ENCODE results near the gene ACAP2. TPM values are rescaled to one million over a fixed set of nuclear protein-coding genes. Genes with fewer than 3 reads are reported as not detected.

Gene ACAP2
- total RNA-seq, 4 donors from 2014 or later: 53.5 to 69.8 (median 62.5) TPM

GRCh38 chr3:195411836-195412235, 31.0 kb downstream of the ACAP2 start:
- H3K27me3 ChIP-seq: no peaks in the 10 kb centered on the region
- no peak for DNase-seq (ENCODE audit: low spot score in 2 of 2)
- no peak for TF ChIP-seq EP300 (IDR thresholded peaks at IDR 0.05)
- no peak for TF ChIP-seq CTCF (IDR thresholded peaks at IDR 0.05)
- TF ChIP-seq POLR2A (IDR thresholded peaks at IDR 0.05): no peak
- H3K9me3 ChIP-seq: no peaks in the 10 kb centered on the region
- H3K27ac ChIP-seq: no peak overlapping the region
- peaks cover 0 to 6% (median 2%) of the 10 kb centered on the region in 4 donors for H3K4me1 ChIP-seq
- H3K36me3 ChIP-seq: peaks cover 0 to 9% (median 0%) of the 10 kb centered on the region in 3 donors
- no peak overlapping the region for H3K4me3 ChIP-seq

GRCh38 chr3:195410546-195410945, 32.3 kb downstream of the ACAP2 start:
- Histone ChIP-seq H3K4me1 (peaks cover 0 to 6% (median 2%) of the 10 kb centered on the region in 4 donors), H3K27me3 (no peaks in the 10 kb centered on the region), H3K4me3 (no peak overlapping the region), H3K36me3 (peaks cover 0 to 9% (median 0%) of the 10 kb centered on the region in 3 donors), H3K27ac (no peak overlapping the region), H3K9me3 (no peaks in the 10 kb centered on the region)
- TF ChIP-seq CTCF (IDR thresholded peaks at IDR 0.05) (no peak), EP300 (IDR thresholded peaks at IDR 0.05) (no peak), POLR2A (IDR thresholded peaks at IDR 0.05) (no peak)
- WGBS, 2 donors: 93 to 95% methylated on average over 4 of the region's 4 CpGs
- no peak for DNase-seq (ENCODE audit: low spot score in 2 of 2)

GRCh38 chr3:195407531-195408409, 35.0 kb downstream of the ACAP2 start:
- Histone ChIP-seq H3K27me3 (no peaks in the 10 kb centered on the region), H3K36me3 (peaks cover 0 to 9% (median 0%) of the 10 kb centered on the region in 3 donors), H3K9me3 (no peaks in the 10 kb centered on the region), H3K4me3 (no peak overlapping the region), H3K4me1 (peaks cover 0 to 11% (median 3%) of the 10 kb centered on the region in 4 donors), H3K27ac (no peak overlapping the region)
- TF ChIP-seq POLR2A (IDR thresholded peaks at IDR 0.05): no peak
- no peak for TF ChIP-seq EP300 (IDR thresholded peaks at IDR 0.05)
- no peak for TF ChIP-seq CTCF (IDR thresholded peaks at IDR 0.05)
- 87 to 95% methylated on average over 12 of the region's 12 CpGs for WGBS, 2 donors
- no peak for DNase-seq (ENCODE audit: low spot score in 2 of 2)

- Histone ChIP-seq H3K4me1 (peaks cover 0 to 11% (median 3%) of the 10 kb centered on the region in 4 donors), H3K27ac (no peak overlapping the region), H3K4me3 (no peak overlapping the region), H3K36me3 (peaks cover 0 to 4% (median 0%) of the 10 kb centered on the region in 3 donors), H3K9me3 (no peaks in the 10 kb centered on the region), H3K27me3 (no peaks in the 10 kb centered on the region)
- TF ChIP-seq EP300 (IDR thresholded peaks at IDR 0.05): no peak
- no peak for TF ChIP-seq POLR2A (IDR thresholded peaks at IDR 0.05)
- no peak for TF ChIP-seq CTCF (IDR thresholded peaks at IDR 0.05)
- 89 to 91% methylated on average over 2 of the region's 2 CpGs for WGBS, 2 donors
- DNase-seq (ENCODE audit: low spot score in 2 of 2): no peak
Measured at GRCh38 chr3:195405651-195406050, 37.2 kb downstream of the ACAP2 start.

- TF ChIP-seq EP300 (IDR thresholded peaks at IDR 0.05) (no peak), CTCF (IDR thresholded peaks at IDR 0.05) (no peak), POLR2A (IDR thresholded peaks at IDR 0.05) (no peak)
- 72 to 75% methylated on average over 4 of the region's 4 CpGs for WGBS, 2 donors
- DNase-seq (ENCODE audit: low spot score in 2 of 2): no peak
- Histone ChIP-seq H3K4me3 (no peak overlapping the region), H3K36me3 (no peaks in the 10 kb centered on the region), H3K9me3 (no peaks in the 10 kb centered on the region), H3K4me1 (peaks cover 0 to 11% (median 2%) of the 10 kb centered on the region in 4 donors), H3K27me3 (no peaks in the 10 kb centered on the region), H3K27ac (no peak overlapping the region)
Measured at GRCh38 chr3:195403841-195404408, 38.9 kb downstream of the ACAP2 start.

Measured in tibial nerve (tissue), 4 donors.